GM12873 (cell line): ENCODE results near the gene HELZ2.

ENCODE experiments used
- TF ChIP-seq, protein P1 (sequence below): IDR thresholded peaks from 2 replicates; pipeline ENCODE4 v1.5.1; 2012; ENCODE audit warnings: low read depth, mild to moderate bottlenecking, moderate library complexity, low read length, control low read depth; ENCODE audit not compliant: insufficient read depth; ENCODE audit errors: missing control alignments

HELZ2 gene

DNA sequence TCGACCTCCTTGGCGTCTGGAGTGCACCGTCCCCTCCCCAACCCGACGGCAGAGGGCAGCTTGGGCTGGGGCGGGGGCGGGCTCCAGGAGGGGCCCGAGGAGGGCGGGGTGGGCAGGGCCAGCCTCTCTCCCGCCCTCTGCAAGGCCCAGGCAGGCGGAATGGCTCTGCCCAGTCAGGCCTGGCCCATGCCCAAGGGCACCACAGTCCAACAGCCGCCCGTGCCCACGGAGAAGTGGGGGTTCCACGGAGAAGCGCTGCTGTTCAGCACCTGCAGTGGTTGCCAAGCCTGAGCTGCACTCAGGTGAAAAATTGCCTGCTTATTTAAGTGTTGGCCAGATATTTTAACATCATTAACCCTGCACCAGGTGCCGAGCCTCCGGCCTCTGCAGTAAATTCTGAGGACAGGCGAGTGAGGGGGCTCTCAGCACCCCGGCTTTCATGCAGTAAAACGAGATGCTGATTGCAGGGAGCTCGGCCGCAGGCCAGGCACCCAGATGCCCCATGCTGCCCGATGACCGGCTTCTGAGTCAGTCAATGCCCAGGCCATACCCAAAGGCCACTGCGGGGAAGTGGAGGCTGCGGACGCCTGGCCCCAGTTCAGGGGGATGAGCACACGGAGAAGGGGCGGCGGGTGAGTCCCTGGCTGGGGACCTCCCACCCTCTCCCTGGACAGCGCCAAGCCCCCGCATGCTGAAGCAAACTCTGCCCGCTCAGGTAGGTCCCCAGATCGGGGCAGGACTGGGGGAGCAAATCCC lies 26.1 kb downstream of the HELZ2 start, which contains the start of gene SRMS:
Gene SRMS (minus strand): TSS at position 25 of the 756 bp plus-strand sequence. CDS start 286 bp downstream, outside the sequence.
- TF ChIP-seq, protein P1, sequence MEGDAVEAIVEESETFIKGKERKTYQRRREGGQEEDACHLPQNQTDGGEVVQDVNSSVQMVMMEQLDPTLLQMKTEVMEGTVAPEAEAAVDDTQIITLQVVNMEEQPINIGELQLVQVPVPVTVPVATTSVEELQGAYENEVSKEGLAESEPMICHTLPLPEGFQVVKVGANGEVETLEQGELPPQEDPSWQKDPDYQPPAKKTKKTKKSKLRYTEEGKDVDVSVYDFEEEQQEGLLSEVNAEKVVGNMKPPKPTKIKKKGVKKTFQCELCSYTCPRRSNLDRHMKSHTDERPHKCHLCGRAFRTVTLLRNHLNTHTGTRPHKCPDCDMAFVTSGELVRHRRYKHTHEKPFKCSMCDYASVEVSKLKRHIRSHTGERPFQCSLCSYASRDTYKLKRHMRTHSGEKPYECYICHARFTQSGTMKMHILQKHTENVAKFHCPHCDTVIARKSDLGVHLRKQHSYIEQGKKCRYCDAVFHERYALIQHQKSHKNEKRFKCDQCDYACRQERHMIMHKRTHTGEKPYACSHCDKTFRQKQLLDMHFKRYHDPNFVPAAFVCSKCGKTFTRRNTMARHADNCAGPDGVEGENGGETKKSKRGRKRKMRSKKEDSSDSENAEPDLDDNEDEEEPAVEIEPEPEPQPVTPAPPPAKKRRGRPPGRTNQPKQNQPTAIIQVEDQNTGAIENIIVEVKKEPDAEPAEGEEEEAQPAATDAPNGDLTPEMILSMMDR = no peak

DNA sequence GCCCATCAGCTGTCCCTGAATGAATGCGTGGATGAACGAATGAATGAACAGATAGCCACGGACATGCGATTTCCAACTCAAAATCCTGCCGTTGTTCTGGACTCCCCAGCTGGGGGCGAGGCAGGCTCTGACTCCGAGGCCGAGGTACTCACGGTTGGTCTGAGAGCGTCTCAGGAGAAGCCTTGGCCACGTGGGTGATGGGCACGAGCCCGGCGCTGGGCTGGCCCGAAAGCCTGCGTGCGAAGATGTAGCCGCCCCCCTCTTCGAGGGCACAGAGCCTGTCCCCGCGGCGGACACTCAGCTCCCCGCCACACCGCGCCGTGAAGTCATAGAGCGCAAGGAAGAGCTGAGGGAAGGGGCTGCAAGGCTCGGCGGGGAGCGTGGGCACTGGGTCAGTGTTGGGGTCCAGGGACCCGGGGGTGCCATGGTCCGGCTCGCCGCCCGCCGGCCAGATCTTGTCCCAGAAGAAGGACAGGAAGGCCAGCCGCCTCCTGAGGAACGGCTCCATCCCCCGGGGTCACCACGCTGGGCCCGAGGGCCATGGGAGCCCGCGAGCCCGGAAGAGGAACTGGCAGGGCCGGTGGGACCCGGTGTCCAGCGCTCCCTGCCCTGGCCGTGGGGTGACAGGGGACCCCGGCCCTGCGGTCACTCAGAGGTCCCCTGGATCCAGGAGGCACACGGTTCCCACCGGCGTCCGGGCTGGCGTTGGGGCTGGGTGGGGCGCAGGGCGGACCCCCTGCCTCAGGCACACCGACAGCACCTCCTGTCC lies 26.9 kb downstream of the HELZ2 start:
- TF ChIP-seq, protein P1 = no peak

DNA sequence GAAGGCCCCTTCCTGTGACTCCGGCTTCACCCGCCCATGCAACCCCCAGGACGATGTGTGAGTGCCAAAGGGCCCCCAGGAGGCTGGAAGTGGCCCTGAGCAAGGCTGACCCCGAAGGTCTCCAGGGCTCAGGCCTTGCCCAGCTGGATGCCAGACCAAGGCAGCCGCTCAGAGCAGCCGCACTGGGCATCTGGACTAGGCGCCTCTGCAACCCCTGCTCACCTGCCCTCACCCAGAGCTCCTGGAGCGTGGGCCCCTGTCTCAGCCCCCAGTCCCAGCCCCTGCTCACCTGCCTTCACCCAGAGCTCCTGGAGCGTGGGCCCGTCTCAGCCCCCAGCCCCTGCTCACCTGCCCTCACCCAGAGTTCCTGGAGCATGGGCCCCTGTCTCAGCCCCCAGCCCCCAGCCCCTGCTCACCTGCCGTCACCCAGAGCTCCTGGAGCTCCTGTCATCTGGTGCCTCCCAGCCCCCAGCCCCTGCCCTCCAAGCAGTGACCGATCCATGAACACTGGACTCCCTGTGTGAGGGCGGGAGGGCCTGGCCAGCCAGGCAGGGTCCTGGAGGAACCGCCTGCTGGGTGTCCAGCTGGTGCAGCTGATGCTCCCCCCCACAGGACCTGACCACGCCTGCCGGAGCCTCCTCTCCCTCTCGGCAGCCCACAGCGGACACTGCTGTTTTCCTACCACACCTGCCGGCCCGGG lies 27.6 kb downstream of the HELZ2 start:
- TF ChIP-seq, protein P1 = no peak

DNA sequence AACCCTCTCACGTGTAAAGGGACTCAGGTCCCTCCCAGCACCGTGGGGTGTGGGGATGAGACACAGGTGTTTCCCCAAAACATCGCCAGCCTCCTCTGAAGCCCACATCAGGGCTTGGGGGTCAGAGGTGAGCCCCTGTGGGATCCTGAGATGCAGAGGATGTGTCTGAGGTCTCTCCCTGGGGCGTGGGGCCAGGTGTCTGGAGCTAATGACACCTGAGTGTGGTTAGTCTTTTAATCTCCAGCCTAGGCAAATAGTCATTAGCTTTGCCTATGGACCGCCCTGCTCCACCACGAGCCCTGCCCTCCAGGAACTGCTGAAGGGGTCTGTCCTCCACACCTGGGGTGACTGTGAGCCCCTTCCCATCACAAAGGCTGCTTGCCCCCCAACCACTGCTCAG lies 28.2 kb downstream of the HELZ2 start:
- TF ChIP-seq, protein P1 = no peak

DNA sequence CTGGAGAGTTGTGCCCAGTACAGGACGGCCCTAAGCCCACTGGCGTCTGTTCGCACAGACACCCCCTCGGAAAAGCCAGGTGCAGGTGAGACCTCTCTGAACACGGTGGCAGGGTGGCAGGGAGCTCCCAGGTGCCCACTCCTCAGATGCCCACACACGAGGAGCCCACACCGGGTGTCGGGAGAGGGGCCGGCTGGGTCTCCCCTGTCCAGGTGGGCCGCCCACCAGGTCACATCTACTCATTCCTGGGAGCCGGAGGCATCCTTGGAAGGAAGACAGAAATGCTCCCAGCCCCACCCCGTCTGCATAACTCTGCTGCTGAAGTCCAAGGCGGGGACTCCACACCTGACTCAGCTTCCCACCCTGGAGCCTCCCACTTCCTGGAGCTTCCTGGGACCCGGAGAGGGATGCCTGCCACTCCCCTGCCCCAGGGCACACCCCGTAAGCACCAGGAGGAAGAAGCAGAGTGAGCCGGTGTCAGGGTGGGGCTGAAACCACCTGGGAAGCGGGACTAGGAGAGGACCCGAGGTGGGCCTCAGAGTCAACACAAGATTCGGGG lies 29.0 kb downstream of the HELZ2 start:
- TF ChIP-seq, protein P1 = no peak

DNA sequence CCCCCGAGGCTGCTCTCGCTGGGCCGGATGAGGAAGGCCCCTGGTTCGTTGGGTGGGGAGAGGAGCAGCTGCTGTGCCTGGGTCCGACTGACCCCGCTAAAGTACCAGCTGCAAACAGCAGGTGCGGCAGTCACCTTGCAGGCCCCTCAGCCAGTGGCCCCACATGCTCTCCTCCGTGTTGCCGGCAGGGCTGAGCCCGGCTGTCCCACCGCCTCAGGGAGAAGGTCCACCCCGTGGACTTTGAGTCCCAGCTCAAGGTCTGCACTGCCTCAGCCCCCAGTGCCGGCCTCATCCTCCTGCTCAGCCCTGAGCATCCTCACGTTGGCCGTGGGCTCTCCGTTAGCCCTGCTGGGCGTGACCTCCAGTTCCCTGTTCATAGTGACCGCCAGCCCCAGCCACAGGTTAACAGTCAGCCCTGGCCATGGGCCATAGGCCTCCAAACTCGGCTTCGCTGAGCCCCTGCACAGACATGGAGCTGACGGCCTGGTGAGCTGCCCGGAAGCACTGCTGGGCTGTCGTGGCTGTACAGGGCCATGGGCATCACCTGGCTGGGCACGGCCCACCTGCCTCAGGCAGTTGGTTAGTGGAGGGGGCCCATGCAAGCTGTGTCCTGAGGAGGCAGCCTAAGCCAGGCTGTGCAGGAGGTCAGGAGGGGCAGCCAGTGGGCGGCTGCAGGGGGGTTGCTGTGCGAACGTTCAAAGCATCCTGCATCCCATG lies 29.6 kb downstream of the HELZ2 start:
- TF ChIP-seq, protein P1 = no peak
